T47D (cell line): ENCODE measurements around the gene LRATD1.

Experiments
- DNase-seq, 2 experiments: peaks; one replicate each; pipeline versions ENCODE4 v3.0.0 to v3.0.0-alpha.2; 2011 to 2012; ENCODE audit warnings: low read depth in 1 of 2, low spot score in 1 of 2
- JUND ChIP-seq: IDR thresholded peaks from 2 replicates; pipeline ENCODE4 v1.6.1; 2012; ENCODE audit warnings: low read depth
- in situ Hi-C: cut with HindIII; loops from 2 replicates; pipeline ENCODE4 v1.10.0; 2016; ENCODE audit warnings: low sequenced_read_pairs, low pct_unique_long_range_greater_than_20kb

LRATD1 gene

DNA sequence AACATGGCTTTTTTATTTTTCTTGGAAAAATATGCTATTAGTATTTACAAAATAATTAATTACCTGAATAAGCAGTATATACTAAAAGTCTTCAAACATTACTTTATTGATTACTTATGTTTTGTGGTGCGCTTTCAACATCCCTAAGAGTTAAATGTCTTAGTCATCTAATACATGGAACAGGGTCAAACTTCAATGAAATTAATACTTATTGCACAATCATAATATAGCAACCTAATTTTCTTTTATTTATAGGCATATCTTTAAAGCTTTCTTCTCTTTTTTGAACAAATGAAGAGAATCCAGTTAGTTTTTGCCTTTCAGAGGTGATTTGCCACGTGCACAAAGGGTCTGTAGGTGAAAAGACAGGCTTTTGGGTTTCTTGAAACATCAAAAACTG, 6.0 kb downstream of the LRATD1 start:
- in situ Hi-C loops: no loop called here

DNA sequence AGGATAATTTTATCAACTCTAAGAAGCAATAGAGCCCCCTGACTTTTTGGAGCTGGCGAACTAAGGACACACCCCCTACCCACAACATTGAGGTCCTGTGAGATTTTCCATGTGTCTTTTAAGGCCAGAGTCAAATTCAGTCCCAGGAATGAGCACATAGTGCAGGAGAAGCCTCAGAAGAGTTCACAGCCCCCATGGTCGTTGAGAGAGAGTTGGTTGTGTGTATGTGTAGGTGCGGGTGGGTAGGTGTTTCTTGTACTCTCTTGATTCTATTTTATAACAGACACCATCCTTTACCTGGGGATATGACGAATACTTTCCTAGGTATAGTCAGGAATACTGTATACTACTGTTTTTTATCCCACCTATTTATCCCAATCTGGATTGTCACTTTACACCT, 8.6 kb downstream of the LRATD1 start:
- no peak for TF ChIP-seq JUND
- in situ Hi-C loops: no loop called here
- no peak for DNase-seq

More for the DNA sequence above, 6.0 kb downstream of the LRATD1 start:
- no peak for TF ChIP-seq JUND
- no peak for DNase-seq

DNA sequence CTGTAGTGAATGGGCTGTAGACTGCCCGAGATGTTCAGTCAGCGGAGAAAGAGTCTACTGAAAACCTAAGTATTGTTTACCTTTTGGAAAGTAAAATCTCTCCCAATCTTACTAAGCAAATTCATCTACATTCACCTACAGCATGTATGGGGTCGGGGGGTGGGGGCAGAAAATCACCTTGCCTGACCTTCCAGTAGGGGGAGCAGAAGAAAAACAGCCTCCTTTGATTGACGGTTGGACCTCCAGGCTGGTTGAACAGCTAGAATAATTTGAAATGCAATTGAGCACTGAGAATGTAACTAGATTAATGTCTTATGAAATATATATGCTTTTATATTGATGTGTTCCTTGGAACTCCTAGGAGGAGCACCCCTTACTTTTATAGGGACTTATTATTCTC, 10.0 kb downstream of the LRATD1 start:
- no peak for DNase-seq
- in situ Hi-C loops: no loop called here
- TF ChIP-seq JUND: no peak

DNA sequence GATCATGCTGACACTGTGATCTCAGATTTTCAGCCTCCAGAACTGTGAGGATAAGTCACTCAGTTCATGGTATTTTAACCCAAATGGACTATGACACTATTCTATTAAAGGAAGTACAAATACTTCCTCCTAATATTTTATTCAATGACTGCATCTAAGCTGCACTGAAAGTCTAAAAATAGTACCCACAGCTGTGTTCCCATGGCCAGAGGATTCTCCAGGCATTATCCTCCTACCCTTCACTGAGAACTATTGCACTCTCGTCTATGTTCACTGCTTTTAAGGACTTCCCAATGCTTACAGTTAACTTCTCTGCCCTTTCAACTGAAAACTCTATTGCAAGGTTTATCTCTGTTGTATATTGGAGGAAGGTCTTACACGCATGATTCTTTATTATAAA, 15.2 kb downstream of the LRATD1 start:
- in situ Hi-C loops: no loop called here

DNA sequence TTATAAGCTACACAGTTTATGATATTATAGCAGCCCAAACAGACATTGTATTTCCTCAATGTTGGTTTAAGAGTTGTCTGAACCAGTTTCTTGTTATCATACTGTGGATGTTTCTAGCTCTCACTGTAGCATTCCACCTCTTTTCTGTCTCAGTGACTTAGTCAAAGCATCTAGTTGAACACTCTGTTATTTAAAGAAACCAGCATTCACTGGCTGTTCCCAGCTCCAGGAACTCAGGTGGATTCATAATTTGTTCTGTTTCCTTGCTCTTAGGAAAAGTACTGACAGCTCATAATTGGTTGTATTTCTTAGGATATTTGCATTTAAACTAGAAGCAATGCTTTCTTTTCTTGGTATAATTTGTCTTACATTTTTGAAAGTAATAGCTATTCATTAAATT, 17.5 kb downstream of the LRATD1 start:
- in situ Hi-C loops: no loop called here
- DNase-seq: no peak
- TF ChIP-seq JUND: no peak

More for the DNA sequence above, 15.2 kb downstream of the LRATD1 start:
- no peak for TF ChIP-seq JUND
- no peak for DNase-seq

DNA sequence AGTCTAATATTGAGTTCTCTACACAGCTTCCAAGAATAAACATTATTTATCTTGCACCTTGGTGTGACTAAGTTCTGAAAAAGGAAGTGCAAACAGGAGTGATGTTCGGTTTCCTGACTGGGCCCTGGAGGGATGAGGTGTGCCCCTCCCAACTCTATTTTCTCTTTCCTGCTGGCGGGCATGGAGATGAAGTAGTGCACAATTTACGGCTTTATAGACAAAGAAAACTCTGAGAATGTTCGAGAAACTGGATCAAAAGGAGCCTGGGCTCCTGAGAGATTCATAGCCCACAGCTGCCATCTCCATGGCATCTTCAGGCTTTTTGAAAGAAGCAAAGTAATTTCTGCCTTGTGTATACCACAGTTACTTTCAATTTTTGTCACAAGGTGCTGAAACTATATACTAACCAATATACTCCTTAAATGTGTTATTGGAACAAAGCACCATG, 22.3 kb downstream of the LRATD1 start:
- no peak for DNase-seq
- in situ Hi-C loops: no loop called here
- no peak for TF ChIP-seq JUND

DNA sequence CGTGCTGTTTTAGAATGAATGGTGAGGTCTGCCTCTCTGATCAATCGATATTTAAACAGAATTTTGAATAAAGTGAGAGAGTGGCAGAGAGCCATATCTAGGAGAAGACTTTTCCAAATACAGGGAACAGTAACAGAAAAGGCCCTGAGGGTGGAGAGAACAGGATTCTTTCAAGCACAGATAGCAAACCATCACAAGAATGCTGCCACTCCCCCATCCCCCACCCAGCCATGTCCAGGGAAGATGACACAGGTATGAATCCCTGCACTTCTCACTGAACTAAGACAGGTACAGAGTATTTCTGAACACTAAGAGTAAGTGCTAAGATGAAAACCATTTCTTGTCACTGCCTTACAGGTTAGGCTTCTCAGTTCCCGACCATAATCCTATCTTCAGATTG, 23.6 kb downstream of the LRATD1 start:
- TF ChIP-seq JUND: no peak
- in situ Hi-C loops: no loop called here
- DNase-seq: no peak

DNA sequence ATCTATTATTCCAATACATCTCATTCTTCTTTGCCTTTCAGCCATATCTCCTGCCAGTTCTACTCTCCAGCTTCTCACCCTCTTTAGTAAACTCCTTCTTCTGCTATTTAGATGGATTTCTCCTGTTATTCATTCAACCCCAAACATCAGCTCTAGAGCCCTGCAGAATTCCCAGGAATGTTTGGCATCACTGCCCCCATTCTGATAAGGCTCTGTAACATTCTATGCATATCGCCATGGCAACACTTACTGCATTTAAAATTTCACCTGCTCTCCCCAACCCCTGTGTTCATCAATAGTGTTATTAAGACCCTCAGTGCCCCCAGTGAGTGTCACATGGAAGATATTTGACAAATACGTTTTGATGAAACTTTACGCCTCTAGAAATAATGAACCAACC, 28.6 kb downstream of the LRATD1 start:
- no peak for DNase-seq
- in situ Hi-C loops: no loop called here
- TF ChIP-seq JUND: no peak

DNA sequence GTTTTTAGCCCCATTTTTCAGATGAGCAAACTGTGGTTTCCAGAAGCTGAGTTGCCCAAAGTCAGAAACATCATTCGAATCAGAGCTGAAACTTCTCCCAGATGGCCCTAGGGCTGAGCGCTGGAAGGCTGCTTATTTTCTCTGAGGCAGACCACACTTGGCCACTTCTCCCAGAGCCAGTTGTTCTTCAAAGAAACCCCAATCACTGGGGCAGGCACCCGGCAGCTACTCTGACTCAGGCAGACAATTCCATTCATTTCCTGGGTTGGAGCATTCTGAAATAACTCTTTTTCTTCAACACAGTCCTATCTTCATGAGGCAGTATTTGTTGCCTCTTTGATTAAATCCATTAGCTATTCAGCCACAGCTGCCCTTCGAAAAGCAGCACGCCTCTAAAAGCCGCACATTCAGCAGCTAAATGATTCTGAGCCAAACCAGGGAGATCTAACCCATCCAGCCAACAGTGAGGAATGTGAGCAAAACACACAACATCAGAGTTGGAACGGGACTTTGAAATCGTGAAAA, 40.9 kb downstream of the LRATD1 start:
- in situ Hi-C loops: no loop called here
- no peak for TF ChIP-seq JUND
- no peak for DNase-seq

DNA sequence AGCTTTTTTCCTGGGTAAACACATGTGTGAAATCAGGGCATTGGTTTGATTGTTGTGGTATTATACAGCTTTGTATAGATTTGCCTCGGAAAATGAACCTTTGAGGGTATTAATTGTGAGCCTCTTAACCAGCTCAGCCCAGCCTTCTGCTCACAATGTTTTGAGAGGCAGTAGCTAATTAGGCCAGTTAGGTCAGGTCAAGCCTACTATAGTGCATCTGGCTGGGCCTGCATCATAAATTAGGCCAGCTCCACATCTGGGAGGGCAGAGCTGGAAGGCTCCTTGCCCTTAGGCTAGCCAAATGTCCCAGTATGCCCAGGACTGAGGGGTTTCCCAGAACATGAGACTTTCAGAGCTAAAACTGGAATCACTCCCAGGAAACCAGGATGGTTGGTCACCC, 43.0 kb downstream of the LRATD1 start:
- in situ Hi-C loops: no loop called here
- no peak for TF ChIP-seq JUND
- DNase-seq: no peak

DNA sequence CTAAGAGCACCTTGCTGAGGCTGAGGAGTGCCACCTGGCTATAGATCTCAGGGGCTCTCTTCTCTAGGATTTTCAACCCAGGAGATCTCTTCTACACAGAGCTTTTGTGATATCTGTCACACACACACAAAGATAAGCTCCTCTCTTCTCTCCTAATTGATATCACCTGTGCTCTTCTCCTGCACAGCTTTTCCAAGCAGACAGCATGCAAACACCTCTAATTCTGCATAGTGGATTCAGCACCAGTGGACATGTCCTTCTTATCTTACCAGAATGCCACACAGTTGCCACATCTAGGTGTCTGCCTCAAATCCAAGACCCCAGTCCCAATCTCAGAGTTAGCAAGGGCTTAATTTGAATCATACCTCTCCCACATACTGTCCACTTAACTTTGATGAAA, 43.9 kb downstream of the LRATD1 start:
- TF ChIP-seq JUND: no peak
- DNase-seq: no peak
- in situ Hi-C loops: no loop called here

DNA sequence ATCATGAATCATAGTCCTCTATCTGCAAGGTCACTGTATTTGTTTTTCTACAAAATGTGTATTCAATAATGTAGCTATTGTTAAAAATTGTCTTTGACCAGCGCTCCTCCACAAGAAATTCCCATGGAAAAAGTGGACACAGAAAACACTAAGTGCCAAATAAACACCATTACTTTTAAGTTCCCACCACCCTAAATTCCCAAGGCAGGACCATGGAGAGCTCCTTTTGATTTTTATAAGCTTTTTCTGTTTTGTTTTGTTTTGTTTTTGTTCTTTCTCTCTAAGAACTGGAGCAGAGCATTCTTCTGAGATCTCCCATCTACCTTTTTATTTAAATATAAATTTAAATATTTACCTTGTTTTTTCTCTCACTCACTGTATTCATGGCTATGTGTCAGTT, 44.5 kb downstream of the LRATD1 start:
- DNase-seq: peak in 1 of 2 experiments; percentile 16
- no peak for TF ChIP-seq JUND
- in situ Hi-C loops: no loop called here

DNA sequence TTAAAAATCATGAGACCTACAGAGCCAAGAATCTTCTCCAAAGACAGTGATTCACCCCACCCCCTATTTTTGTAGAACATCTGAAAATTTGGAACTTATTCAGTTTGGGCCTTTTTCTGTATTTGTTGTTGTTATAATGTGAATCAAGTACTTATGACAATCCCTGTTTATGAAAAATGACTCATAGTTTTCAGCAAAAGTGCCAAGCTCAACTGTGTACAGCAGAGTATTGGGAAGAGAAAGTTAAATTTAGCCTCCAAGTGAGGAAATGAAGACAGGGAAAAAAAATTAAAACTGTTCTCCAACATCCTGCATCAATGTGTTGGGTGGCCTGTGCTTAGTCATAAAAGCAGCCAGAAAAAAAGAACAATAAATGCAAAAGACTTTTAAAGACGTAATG, 46.2 kb downstream of the LRATD1 start:
- in situ Hi-C loops: no loop called here
- DNase-seq: no peak
- no peak for TF ChIP-seq JUND

DNA sequence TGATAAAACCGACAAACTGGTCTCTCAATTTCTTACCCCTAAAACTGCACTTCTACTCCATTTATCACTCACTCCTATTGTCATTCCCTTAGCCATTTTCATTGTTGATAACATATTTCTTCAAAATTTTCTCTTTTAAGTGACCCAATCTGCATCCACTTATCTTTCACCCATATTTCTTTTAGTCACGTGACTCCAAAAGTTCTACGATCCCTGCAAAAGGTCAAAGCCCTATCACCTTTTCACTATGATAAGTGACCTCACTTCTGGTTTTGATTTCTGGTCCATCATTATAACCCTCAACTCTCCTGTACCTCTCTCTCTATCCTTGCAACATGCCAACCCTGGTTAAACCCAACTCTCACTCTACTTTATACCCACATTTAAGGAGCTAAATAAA, 49.1 kb downstream of the LRATD1 start:
- TF ChIP-seq JUND: no peak
- no peak for DNase-seq
- in situ Hi-C loops: no loop called here
